D341Med (cell line): ENCODE data around the gene SYNPR.

Experiments used
- DNase-seq: peaks from one replicate; pipeline ENCODE4 v3.0.0; 2012; ENCODE audit warnings: low spot score

The SYNPR gene

DNA sequence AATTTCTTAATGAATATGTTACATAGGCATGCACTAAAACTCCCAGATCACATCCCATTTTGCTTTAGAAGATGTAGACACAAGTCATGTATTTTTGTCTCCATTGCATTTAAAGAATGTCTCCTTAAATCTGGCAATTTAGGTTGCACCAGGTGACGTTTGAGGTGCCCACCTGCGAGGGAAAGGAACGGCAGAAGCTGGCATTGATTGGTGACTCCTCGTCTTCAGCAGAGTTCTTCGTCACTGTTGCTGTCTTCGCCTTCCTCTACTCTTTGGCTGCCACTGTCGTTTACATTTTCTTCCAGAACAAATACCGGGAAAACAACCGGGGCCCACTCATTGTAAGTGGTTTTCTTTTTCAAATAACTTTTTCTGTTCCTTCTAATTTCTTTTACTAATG lies 278.3 kb downstream of the SYNPR start:
- no peak for DNase-seq

DNA sequence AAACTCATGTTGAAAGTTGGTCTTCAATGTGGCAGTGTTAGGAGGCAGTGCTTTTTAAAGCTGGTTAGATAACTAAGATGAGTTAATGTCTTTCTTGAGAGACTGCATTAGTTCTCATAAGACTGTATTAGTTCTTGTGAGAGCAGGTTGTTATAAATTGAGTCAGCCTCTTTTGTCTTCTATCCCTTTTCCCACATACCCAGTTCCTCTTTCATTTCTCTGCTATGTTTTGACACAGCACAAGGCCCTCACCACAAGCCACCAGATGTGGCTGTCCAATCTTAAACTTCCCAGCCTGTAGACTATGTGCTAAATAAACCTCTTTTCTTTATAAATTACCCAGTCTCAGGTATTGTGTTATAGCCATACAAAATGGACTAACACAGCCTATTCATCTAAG lies 279.8 kb downstream of the SYNPR start:
- no peak for DNase-seq

DNA sequence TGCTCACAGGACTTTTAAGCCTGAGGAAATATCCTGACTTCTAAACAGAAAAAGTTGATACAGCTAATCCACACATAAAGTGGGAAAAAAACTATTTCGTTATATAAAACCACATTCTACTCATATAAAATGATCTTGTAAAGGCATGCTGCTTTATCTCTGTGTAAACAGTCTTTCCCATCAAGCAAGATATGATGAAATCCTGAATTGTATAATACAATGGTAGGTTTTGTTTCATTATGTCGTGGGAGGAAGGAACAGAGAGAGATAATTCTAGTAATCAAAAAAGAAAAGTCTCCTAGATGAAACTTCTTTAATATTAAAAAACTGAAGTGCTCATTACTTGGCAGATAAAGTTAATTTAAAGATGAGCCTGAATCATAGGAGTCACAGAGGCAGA lies 281.8 kb downstream of the SYNPR start:
- no peak for DNase-seq

DNA sequence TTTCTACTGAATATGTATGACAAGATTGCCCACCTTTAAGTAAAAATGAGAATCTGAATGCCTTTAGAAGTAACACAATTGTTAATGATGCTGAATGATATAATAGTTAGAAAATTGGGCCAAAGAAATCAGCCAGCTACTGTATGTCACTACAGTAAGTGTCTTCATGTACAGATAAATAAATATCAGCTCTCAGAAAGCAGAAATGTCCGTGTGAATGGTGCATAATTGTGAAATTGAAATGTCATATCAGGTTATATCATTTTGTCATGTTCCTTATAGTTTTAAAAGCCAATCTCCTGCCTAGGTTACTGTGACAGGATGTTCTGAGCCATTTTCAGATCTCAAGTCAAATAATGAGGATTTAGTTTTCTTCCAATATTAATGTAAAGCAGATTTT lies 283.8 kb downstream of the SYNPR start:
- DNase-seq: no peak

DNA sequence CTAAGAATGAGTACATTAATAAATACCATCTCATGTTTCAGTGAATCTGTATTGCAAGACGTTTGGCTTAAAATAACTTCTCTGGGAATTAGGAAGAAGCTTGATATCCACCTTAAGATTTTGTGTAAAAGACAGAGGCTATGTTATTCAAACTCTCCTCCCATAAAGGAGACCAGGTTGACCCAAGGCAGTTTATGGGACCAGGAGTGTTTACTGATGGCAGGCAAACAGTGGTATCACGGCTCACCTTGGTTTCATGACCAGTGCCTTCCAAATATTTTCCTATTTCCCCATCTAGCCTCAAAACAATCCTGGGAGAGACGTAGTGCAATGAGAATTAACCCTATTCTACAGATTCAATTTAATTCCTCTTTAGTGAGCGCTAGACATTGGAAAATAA lies 284.2 kb downstream of the SYNPR start:
- no peak for DNase-seq

DNA sequence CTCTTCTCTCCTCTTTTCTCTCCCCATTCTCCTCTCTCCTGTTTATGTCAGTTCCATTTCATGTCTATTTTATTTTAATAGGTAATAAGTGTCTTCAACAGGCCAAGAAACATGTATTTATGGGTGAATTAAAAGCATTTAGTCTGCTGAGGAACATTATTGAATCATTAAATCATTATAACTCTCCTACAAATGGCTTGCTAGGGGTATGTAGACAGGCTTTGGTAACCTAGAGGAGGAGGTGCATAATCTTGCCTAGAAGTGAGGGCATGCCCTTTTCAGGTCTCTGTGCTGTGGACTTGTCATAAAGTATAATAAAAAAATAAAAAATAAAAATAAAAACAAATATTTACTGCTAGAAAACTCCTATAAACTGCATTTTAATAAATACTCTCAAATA lies 285.5 kb downstream of the SYNPR start:
- DNase-seq: no peak

DNA sequence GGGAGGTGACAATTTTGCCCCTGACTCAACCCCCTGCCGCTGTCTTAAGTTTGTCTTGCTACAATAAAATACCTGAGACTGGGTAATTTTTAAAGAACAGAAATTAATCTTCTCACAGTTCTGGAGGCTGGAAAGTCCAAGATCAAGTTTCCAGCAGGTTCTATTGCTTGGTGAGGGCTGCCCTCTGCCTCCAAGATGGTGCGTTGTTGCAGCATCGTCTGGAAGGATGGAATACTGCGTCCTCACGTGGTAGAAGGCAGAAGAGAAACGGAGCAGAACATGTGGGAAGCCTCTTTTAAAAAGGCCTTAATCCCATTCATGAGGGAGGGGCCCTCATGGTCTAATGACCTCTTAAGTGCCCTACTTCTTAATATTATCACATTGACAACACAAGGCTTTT lies 287.1 kb downstream of the SYNPR start:
- DNase-seq: no peak

DNA sequence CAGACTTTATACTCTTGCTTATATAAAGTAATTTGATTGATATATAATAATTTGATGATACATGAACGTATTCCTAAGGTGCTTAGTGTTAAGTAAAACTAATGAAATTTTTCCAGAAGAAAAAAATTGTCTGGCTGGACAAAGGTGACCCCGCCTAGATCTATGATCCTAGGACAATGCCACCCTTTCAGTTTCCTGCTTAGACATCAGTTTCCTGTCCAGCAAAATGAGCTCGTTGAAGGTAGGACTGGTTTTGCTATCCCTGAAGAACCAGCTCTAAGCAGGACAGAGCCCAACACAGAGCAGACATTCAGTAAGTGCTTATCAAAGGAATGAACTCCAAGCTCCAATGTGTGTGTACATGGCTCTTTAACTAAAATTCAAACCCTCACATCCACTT lies 293.6 kb downstream of the SYNPR start:
- DNase-seq: no peak

DNA sequence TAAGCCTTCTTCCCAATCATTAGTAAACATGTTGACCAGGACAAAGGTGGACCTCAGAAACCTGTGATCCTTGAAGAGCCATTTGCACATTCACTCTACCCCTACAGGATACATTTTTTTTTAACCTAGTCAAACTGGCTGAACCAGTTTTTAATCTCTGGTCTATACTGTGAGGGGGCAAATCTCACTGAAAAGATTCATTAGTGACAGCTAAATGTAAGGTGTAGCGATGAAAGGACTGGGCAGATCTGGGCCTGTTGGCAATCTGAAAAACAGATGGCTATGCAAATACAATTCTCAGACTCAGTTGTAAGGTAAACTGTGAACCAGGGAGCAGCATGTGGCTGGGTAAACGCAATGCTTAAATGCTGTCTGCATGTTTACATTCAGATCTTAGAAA lies 298.7 kb downstream of the SYNPR start:
- DNase-seq: no peak

DNA sequence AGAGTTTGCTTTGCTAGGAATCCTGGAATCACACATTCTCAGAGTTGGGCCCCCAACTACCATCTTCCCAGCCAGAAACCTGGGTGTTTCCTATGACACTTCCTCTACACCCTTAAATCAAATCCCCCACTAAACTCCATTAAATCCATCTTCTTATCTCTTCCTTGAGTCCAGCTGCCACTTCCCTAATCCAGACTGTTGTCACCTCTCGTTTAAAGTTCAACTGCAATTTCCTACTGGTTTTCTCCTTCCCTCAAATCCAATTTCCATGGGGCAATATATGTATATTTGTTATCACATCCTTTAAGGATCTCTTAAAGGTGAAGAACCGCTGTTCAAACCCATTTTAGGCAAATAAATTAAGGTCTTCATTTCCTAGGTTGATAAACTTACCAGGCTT lies 300.8 kb downstream of the SYNPR start:
- no peak for DNase-seq

DNA sequence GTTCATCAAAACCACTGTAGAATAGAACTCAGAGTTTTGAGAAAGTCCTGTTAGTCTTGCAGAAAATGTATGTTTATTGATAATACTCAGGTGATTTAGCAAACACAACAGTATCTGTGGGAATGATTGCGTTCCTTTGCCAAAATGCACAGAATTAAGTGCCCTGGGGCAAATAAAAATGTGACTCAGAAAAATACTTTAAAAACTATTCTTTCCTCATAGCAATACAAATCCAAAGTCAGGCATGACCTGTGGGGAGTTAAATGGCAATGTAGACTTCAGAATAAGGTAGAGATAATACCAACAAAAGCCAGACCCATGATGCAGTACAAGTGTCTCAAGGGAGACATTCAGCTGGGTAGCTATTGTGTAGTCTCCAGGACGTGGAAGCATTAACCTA lies 302.0 kb downstream of the SYNPR start:
- no peak for DNase-seq

DNA sequence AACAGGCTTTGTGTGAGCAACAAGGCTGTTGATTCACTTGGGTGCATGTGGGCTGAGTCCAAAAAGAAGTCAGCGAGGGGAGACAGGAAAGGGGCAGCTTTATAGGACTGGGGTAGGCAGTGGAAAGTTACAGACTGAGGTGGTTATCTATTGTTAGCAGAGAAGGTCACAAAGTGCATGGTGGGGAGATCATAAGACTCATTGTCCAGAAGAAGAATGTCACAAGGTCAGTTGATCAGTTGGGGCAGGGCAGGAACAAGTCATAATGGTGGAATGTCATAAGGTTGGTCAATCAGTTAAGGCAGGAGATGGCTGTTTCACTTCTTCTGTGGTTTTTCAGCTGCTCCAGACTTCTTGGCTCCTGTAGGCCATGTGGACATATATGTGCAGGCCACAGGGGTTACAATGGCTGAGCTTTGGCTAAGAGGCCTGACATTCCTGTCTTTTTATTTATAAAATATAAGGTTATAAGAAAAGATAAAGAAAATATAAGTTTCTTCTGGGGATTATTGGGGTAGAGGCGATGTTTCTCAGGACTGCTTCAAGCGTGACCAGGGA lies 304.9 kb downstream of the SYNPR start:
- DNase-seq: no peak

DNA sequence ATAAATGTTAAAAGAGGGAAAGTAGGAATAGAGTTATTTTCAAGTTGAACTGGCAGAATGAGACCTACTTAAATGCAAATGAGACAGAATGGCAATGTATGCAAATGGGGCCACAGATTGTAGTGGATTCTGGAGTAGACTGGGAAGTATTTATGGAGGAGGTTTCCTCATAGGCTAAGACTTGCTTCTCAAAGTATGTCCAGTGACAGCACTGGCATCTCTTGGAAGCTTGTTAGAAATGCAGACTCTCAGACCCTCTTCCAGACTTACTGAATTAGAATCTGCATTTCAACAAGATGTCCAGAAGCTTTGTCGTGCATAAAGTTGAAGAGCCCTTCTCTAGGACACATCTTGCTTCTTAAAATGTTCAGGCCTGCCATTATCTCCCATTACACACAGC lies 306.6 kb downstream of the SYNPR start:
- DNase-seq: no peak

DNA sequence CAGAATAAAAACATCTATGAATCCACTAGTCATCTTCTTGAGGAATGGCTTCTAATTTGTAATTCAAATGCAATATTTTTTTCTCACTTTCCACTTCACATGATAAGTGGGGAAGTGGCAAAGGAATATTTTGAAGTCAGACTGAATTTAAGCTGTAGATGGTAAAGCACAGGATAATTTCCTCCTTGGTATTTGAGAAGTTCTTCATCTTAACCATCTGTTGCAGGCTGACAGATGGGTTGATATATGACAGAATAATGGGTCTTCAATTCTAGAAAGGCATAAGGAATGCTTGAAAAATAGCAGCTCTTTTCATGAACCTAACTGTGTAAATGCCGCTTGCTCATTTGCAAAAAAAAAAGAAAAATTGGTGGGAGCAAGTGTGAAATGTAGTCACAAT lies 307.8 kb downstream of the SYNPR start:
- no peak for DNase-seq

DNA sequence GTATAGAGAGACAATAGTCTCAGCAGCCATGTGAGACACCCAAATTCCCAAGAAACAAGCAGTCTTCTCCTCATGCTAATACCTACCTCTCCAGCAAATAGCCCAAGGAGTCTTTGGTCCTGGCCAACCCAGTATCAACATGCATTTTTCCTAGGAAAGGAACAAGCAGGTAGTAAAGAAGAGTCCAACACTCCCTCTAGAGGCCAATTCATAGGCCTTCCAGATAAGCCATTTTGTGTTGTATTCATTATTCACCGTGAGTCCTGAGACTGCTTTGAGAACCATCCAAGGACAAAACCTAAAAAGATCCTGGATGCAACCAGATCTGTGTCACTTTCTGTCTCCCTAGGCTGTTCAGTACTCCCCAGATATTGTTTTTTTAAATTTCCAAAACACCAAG lies 310.8 kb downstream of the SYNPR start:
- no peak for DNase-seq

DNA sequence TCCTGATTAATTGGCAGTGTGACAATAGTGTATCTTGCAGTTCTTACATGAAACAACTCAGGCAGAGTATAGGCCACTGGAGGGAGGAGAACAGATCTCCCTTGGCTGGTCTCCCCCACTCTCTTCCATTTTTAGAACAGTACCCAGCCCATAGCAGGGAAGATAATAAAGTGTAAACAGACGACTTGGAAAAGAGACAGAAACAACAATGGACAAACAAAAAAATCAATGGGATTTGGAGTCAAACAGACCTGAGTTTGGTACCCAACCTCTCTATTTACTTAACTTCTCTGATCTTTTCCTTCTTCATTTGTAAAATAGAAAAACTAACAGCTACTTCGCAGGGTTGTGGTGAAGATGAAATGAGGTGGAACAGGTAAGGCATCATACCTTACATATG lies 315.7 kb downstream of the SYNPR start:
- no peak for DNase-seq

DNA sequence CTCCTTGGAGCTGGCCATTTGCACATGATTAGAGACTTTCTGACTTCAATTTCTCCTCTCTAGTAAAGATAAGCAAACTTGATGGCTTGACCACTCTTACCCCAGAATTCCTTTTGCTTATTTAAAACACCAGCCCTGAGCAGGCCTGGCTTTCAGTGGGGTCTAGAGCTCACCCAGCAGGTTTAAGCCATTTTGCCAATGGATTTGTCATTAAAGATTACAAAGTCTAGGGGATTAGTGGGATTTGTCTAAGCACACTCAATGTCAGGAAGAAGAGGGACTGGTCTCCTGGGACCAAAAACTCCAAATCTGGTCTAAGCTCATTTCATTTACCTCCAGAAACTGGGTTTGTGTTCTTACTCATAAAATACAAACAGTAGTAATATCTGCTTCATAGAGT lies 317.1 kb downstream of the SYNPR start:
- DNase-seq: peak; percentile 75

DNA sequence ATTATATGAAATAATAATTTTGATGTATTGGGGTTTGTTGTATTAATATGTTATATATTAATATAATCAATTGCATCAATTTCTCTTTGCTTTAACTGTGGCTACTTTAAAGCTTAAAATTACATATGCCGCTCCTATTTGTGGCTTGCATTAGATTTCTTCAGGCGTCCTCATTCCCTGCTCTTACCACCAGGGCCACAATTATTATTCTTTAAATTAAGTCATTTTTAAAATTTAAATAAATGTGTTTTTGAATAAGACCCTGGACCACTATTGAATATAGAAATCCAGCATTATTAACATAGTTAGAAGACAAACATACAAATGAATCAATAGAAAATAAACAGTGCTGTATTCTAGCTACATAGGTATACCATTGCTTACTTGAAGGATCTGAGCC lies 318.9 kb downstream of the SYNPR start:
- DNase-seq: no peak

DNA sequence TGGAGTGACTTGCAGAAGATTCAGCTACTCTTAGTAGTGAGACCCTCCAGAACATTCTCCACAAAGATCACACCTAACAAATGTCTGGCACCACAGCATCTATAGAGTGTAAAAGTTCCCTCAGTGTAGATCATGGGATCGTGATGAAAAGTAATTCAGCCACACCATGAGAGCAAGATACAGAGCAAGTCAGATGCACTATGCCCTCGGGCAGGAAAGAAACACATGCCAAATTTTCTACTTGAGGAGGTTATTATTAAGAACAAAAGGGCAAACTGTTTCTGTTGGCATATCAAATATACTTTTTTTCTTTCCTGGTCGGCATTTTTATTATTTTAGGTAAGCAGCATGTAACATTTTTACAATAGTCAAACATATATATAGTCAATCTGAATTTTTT lies 329.6 kb downstream of the SYNPR start:
- no peak for DNase-seq

DNA sequence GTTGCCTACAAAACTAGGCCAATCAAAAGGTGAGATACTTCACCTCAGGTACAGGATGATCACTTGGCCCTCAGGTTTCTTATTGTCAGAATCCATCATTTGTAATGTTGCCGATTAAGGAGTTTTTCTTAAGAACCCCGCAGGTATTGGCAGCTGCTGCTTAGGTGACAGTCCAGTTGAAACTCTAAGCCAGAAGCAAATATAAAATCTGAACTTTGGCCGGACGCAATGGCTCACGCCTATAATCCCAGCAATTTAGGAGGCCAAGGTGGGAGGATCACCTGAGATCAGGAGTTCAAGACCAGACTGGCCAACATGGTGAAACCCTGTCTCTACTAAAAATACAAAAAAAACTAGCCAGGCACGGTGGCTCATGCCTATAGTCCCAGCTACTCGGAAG lies 331.3 kb downstream of the SYNPR start:
- no peak for DNase-seq

DNA sequence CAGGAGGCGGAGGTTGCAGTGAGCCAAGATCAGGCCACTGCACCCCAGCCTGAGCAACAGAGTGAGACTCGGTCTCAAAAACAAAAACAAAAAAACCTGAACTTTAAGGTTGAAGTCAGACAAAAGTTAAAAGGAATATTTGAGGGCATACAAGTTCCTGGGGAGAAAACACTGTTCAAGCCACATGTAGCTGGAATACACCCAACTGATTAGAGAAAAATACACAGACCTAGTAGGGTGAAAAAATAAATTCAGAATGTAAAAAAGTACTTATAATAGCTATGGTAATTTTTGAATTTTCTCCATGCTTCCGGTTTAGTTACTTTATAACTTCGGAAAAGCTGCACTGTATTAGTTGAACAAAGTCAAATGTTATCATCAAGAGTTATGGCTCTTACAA lies 331.7 kb downstream of the SYNPR start:
- DNase-seq: no peak

DNA sequence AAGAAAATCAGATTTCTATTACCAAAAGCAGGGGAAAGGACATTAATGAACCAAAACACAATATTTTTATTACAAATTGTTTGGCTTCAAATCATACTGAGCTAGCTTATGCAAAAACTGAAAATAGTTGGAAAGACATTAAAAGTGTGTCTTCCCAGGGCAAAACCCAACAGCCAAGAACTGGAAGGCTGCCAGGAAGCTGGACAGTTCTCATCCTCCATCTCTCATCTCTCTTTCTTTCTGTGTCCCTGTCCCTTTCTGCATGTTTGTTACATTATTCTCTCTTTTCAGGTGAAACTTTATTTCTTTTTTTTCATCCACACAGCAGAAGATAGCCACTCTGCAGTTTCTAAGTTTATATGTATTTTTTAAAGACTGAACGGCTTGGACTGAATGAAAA lies 333.3 kb downstream of the SYNPR start:
- DNase-seq: no peak

DNA sequence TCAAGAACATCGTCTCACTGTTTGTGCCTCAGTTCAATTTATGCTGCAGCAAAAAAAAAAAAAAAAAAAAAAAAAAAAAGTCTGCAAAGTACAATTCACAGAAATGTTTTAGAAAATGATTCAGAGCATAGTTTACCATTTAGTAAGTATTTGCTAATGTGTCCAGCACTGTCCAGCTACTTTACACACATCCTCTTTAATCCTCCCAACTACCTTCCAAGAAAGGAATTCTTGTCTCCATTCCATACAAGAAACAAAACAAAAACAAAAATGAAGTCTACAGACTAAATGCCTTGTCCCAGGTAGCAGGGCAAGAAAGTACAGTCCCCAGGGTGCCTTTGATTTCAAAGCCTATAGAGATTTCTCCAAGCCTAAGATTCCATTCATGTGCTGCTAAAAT lies 335.5 kb downstream of the SYNPR start:
- DNase-seq: no peak

DNA sequence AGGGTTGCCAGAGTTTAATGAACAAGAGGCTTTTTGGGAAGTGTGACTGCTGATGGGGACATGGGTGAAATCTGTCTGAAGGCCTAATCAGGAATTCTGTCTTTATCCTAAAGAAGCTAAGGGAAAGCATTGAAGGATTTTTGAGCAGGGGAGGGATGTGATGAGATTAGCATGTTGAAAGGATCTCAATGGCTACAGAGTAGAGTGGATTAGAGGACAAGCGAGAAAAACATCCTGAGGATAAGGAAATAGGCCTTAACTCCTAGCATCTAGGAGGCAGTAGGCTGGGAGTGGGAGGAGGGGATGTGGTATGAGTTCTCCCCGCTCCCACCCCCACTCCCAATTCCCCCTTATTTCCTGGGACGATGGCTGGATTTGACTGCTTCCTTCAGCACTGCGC lies 339.3 kb downstream of the SYNPR start:
- DNase-seq: peak; percentile 27

DNA sequence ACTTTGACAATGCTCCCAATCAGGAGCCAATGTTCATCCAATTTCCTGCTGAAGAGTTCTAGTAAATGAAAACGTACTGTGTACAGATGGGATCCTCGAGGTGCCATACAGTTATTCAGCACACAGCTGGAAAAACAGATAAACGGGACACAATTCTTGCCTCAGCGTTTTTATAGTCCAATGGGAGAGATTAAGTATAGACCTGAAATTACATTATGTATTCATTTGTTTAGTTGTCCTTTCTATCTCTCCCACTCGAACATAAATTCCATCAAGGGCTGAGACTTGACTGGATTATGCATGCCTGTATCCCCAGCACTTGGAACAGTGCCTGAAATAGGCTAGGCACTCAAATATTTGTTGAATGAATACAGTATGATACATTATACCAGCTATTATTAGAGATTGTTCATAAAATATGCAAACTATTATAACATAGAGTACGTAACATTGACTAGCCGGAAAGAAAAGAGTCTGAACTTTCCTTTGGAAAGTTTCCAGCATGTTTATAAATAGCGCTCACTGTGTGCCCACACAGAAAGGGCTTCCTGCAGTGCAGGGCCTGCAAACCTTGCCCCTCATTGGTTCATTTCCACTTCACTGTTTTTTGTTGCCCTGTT lies 346.9 kb downstream of the SYNPR start:
- DNase-seq: no peak
